Osteoblast (primary cell): Measurements from ENCODE around the gene CADM3. TPM values are rescaled to one million over a fixed set of nuclear protein-coding genes. Genes with fewer than 3 reads are reported as not detected.

Experiments
- DNase-seq: peaks from one replicate; pipeline ENCODE4 v3.0.0; 2011; ENCODE audit warnings: low spot score, mixed read lengths; ENCODE audit not compliant: insufficient read length; ENCODE audit errors: missing footprints
- H2AFZ ChIP-seq: 2 replicates; pipeline ENCODE4 v1.6.0; 2011; ENCODE audit warnings: mild to moderate bottlenecking, low read length
- H3K27ac ChIP-seq: 2 replicates; pipeline ENCODE4 v1.5.1; 2011; ENCODE audit warnings: mild to moderate bottlenecking, low read depth, low read length, moderate library complexity
- H3K27me3 ChIP-seq: 2 replicates; pipeline ENCODE4 v1.6.0; 2012; ENCODE audit warnings: mild to moderate bottlenecking, control low read depth, inconsistent platforms, low read length, moderate library complexity; ENCODE audit not compliant: insufficient read depth
- H3K36me3 ChIP-seq: 2 replicates; pipeline ENCODE4 v1.5.1; 2011; ENCODE audit warnings: mild to moderate bottlenecking, low read length, control low read depth, moderate library complexity; ENCODE audit not compliant: insufficient read depth
- H3K4me1 ChIP-seq: 2 replicates; pipeline ENCODE4 v1.5.1; 2011; ENCODE audit warnings: mild to moderate bottlenecking, low read length, control low read depth, moderate library complexity; ENCODE audit not compliant: insufficient read depth
- H3K4me2 ChIP-seq: 2 replicates; pipeline ENCODE4 v1.6.0; 2011; ENCODE audit warnings: mild to moderate bottlenecking, low read length; ENCODE audit not compliant: insufficient read depth
- H3K4me3 ChIP-seq: fragments of 200-600 bp; sonication (generic); 3 replicates; pipeline ENCODE4 v1.5.1; 2012; ENCODE audit warnings: mild to moderate bottlenecking, low read length, inconsistent platforms; ENCODE audit not compliant: insufficient read depth
- H3K79me2 ChIP-seq: 2 replicates; pipeline ENCODE4 v1.6.0; 2012; ENCODE audit warnings: mild to moderate bottlenecking, low read length, control low read depth, inconsistent platforms; ENCODE audit not compliant: insufficient read depth
- H3K9me3 ChIP-seq: 2 replicates; pipeline ENCODE4 v1.5.1; 2011; ENCODE audit warnings: low read depth, low read length, control low read depth
- H4K20me1 ChIP-seq: 2 replicates; pipeline ENCODE4 v1.6.0; 2012; ENCODE audit warnings: mild to moderate bottlenecking, low read length, control low read depth; ENCODE audit not compliant: insufficient read depth
- CTCF ChIP-seq: IDR thresholded peaks from 2 replicates; pipeline ENCODE4 v1.5.1; 2011; ENCODE audit warnings: mild to moderate bottlenecking, low read depth, low read length, moderate library complexity; ENCODE audit errors: extremely low read depth
- total RNA-seq: library from RNA; depleted of rRNA; stranded (reverse); fragments of >200 nt; gene quantifications from 2 replicates; pipeline ENCODE4 v1.2.3, GENCODE V29; 2012

The CADM3 gene
- total RNA-seq, 1 donor: under 0.01 TPM

DNA sequence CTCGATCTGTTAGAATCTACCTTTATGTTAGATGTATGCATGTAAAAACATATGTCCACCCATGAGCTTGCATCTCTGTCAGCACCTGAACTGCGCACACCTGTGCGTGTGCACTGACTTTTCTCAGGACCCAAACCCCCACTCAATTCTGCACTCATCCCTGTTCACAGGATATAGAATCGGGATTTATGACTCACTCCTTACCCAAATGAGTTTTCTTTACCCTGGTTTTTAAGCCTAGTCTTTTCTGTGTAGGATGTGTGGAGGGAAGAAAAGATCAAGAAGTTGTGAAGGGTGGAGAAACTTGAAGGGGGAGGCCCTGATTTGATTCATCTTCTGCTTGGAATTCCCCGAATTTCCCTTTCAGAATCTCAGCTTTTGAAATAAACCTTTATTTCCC is 35.7 kb downstream of the CADM3 start:
- TF ChIP-seq CTCF: no peak
- H3K79me2 ChIP-seq: no peaks in the 10 kb centered on the region
- H4K20me1 ChIP-seq: no peaks in the 10 kb centered on the region
- peaks cover 22% of the 10 kb centered on the region for H3K27me3 ChIP-seq
- no peak overlapping the region for H2AFZ ChIP-seq
- no peaks in the 10 kb centered on the region for H3K9me3 ChIP-seq
- H3K27ac ChIP-seq: no peak overlapping the region
- H3K4me2 ChIP-seq: no peak overlapping the region
- peaks cover 2% of the 10 kb centered on the region for H3K4me1 ChIP-seq
- H3K4me3 ChIP-seq: no peak overlapping the region
- no peak for DNase-seq
- H3K36me3 ChIP-seq: no peaks in the 10 kb centered on the region

DNA sequence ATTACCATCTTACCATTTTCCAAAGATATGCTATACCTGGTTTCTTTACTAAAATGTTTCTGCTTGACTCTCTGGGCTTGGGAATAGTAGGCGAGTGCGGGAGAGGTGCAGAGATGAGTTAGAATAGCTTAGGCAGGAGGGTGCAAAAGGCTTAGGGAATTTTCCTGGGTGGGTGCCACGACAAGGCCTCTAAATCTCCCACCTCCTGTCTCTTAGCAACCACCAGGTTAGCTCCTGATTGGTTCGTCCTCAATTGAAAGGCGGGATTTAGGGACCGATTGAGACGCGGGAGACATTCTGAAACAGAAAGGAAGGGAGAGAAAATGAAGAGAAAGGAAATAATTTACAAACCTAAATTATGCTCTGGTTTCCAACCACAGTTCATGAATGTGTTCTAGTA is 36.4 kb downstream of the CADM3 start:
- DNase-seq: no peak
- peaks cover 2% of the 10 kb centered on the region for H3K4me1 ChIP-seq
- H3K79me2 ChIP-seq: no peaks in the 10 kb centered on the region
- H3K27ac ChIP-seq: no peak overlapping the region
- H3K4me3 ChIP-seq: no peak overlapping the region
- H3K36me3 ChIP-seq: no peaks in the 10 kb centered on the region
- no peak for TF ChIP-seq CTCF
- H4K20me1 ChIP-seq: no peaks in the 10 kb centered on the region
- no peak overlapping the region for H2AFZ ChIP-seq
- H3K4me2 ChIP-seq: no peak overlapping the region
- H3K9me3 ChIP-seq: no peaks in the 10 kb centered on the region
- H3K27me3 ChIP-seq: peaks cover 22% of the 10 kb centered on the region

DNA sequence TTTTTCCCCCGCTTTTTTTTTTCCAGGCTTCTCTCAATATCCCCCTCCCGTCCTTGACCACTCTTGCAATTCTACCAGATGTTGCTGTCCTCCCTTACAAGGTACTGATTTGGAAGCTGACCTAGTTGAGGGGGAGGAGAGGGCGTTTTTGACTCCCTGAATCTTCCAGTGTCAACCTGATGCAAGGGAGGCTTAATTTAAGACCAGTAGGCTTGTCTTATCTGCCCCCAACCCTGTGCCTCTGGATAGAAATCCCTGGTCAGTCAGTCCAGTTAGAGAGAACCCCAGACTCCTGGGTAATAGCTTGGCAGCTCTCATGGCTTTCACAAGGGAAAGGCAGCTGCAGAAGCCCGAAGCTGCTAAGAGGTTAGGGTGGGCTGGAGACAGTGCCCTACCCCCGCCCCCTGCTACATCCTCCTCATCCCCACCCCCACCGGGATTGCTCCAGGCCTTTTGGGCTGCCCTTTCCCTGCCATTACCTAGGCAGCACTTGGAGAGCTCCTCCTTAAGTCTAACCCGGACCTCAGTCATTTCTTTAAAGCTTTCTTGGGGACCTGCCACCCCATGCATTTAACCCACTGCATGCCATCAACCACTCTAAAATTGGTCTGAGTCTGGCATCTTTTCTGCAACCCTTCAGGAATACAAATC is 36.9 kb downstream of the CADM3 start:
- Histone ChIP-seq H3K36me3 (no peaks in the 10 kb centered on the region), H3K4me2 (no peak overlapping the region), H3K27me3 (peaks cover 22% of the 10 kb centered on the region), H3K79me2 (no peaks in the 10 kb centered on the region), H3K4me1 (peaks cover 2% of the 10 kb centered on the region), H4K20me1 (no peaks in the 10 kb centered on the region), H3K27ac (no peak overlapping the region), H3K9me3 (no peaks in the 10 kb centered on the region), H3K4me3 (no peak overlapping the region), H2AFZ (no peak overlapping the region)
- no peak for TF ChIP-seq CTCF
- DNase-seq: no peak

DNA sequence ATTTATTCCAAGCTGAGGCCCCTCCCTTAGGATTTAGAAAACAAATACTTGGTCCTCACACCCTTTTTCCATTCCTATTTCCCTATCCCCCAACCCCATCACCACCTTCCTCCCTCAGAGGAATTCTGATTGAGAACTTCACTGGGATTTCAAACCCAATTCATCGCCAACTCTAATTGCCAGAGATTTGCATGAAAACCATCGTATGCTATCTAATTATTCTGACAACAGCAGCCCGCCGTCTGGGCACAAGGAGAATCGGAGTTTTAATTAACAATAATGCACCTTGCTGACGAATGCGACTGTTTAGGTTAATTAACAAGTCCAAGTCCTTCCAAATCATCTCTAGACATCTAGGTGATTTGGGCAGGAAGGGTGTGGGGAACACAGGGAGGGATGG is 37.6 kb downstream of the CADM3 start:
- no peak overlapping the region for H3K4me3 ChIP-seq
- no peak for TF ChIP-seq CTCF

More for the DNA sequence above, 37.6 kb downstream of the CADM3 start:
- H3K27ac ChIP-seq: no peak overlapping the region
- DNase-seq: no peak
- peaks cover 2% of the 10 kb centered on the region for H3K4me1 ChIP-seq
- no peaks in the 10 kb centered on the region for H3K9me3 ChIP-seq
- H2AFZ ChIP-seq: no peak overlapping the region
- H4K20me1 ChIP-seq: no peaks in the 10 kb centered on the region
- H3K27me3 ChIP-seq: peaks cover 22% of the 10 kb centered on the region
- H3K4me2 ChIP-seq: no peak overlapping the region
- no peaks in the 10 kb centered on the region for H3K79me2 ChIP-seq
- no peaks in the 10 kb centered on the region for H3K36me3 ChIP-seq
